Measurements from ENCODE around the gene LRRC2. TPM values are rescaled to one million over a fixed set of nuclear protein-coding genes. Genes with fewer than 3 reads are reported as not detected.

LRRC2 gene
- total and polyA plus RNA-seq, 2 donors (not counting 1 experiment from before 2014, with no cell fraction given): 3.8 to 6.0 TPM

DNA sequence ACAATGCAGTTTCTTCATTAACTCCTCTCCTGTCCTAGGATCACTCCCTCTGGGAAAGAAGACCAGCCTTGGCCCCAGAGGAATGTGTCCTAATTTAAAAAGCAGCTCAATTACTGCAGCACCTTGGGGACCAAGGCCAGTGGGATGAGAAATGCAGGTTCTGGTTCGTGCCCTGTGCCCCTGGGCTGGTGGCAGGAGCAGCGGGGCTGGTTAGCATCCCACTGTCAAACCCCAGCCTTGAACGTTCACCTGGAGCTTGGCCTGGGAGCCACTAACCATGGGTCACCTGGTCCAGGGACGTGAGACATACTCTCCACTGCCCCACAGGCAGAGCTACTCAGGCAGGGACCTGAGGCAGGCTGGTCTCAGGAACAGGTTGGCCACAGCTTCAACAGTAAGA is 76.7 kb downstream of the LRRC2 start:
- H3K9me3 ChIP-seq (ENCODE audit: control insufficient read depth, insufficient read depth, low read depth, low read length): no peaks in the 10 kb centered on the region
- no peak overlapping the region for H3K4me2 ChIP-seq (ENCODE audit: extremely low read depth, insufficient read depth, low read length)
- H3K27me3 ChIP-seq (ENCODE audit: control insufficient read depth, insufficient read depth, low read length): no peaks in the 10 kb centered on the region
- no peaks in the 10 kb centered on the region for H3K79me2 ChIP-seq (ENCODE audit: control insufficient read depth, insufficient read depth, low read length)
- TF ChIP-seq EZH2 (IDR thresholded peaks at IDR 0.05; ENCODE audit: low read length, missing control alignments): no peak
- TF ChIP-seq, protein P1, sequence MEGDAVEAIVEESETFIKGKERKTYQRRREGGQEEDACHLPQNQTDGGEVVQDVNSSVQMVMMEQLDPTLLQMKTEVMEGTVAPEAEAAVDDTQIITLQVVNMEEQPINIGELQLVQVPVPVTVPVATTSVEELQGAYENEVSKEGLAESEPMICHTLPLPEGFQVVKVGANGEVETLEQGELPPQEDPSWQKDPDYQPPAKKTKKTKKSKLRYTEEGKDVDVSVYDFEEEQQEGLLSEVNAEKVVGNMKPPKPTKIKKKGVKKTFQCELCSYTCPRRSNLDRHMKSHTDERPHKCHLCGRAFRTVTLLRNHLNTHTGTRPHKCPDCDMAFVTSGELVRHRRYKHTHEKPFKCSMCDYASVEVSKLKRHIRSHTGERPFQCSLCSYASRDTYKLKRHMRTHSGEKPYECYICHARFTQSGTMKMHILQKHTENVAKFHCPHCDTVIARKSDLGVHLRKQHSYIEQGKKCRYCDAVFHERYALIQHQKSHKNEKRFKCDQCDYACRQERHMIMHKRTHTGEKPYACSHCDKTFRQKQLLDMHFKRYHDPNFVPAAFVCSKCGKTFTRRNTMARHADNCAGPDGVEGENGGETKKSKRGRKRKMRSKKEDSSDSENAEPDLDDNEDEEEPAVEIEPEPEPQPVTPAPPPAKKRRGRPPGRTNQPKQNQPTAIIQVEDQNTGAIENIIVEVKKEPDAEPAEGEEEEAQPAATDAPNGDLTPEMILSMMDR (conservative IDR thresholded peaks at IDR 0.05 in 1 of 2, IDR thresholded peaks at IDR 0.05 in 1 of 2; ENCODE audit: low read depth in 1 of 2, low read length in 2 of 2): no peak
- H3K4me1 ChIP-seq (ENCODE audit: control insufficient read depth, extremely low read depth, insufficient read depth, low read length): peaks cover 8% of the 10 kb centered on the region
- H3K36me3 ChIP-seq (ENCODE audit: control insufficient read depth, insufficient read depth, low read length): no peaks in the 10 kb centered on the region
- no peaks in the 10 kb centered on the region for H4K20me1 ChIP-seq (ENCODE audit: control insufficient read depth, extremely low read depth, insufficient read depth, low read length)
- no peak overlapping the region for H3K4me3 ChIP-seq (replicated peaks in 1 of 4; ENCODE audit: control extremely low read depth in 1 of 4, insufficient read depth in 1 of 4, low read depth in 3 of 4, low read length in 4 of 4)
- no peak overlapping the region for H2AFZ ChIP-seq (ENCODE audit: low read length)
- no peak overlapping the region for H3K27ac ChIP-seq (ENCODE audit: insufficient read depth, low read length)
- H3K9ac ChIP-seq (ENCODE audit: insufficient read depth, low read length): no peak overlapping the region
- no peak for DNase-seq (ENCODE audit: low read depth in 2 of 2)

GRCh38 chr3:46488735-46489361 is 77.3 kb downstream of the LRRC2 start:
- no peaks in the 10 kb centered on the region for H3K27me3 ChIP-seq (ENCODE audit: control insufficient read depth, insufficient read depth, low read length)
- no peaks in the 10 kb centered on the region for H3K36me3 ChIP-seq (ENCODE audit: control insufficient read depth, insufficient read depth, low read length)
- H3K9me3 ChIP-seq (ENCODE audit: control insufficient read depth, insufficient read depth, low read depth, low read length): no peaks in the 10 kb centered on the region
- H3K4me2 ChIP-seq (ENCODE audit: extremely low read depth, insufficient read depth, low read length): no peak overlapping the region
- H3K4me1 ChIP-seq (ENCODE audit: control insufficient read depth, extremely low read depth, insufficient read depth, low read length): peaks cover 8% of the 10 kb centered on the region
- H3K4me3 ChIP-seq (replicated peaks in 1 of 4; ENCODE audit: control extremely low read depth in 1 of 4, insufficient read depth in 1 of 4, low read depth in 3 of 4, low read length in 4 of 4): no peak overlapping the region
- no peak overlapping the region for H2AFZ ChIP-seq (ENCODE audit: low read length)
- no peak overlapping the region for H3K27ac ChIP-seq (ENCODE audit: insufficient read depth, low read length)
- no peak overlapping the region for H3K9ac ChIP-seq (ENCODE audit: insufficient read depth, low read length)
- TF ChIP-seq, protein P1 (conservative IDR thresholded peaks at IDR 0.05 in 1 of 2, IDR thresholded peaks at IDR 0.05 in 1 of 2; ENCODE audit: low read depth in 1 of 2, low read length in 2 of 2): peak; percentile 100
- TF ChIP-seq EZH2 (IDR thresholded peaks at IDR 0.05; ENCODE audit: low read length, missing control alignments): no peak
- H3K79me2 ChIP-seq (ENCODE audit: control insufficient read depth, insufficient read depth, low read length): no peaks in the 10 kb centered on the region
- peak; percentile 81 to 87 for DNase-seq (ENCODE audit: low read depth in 2 of 2)
- H4K20me1 ChIP-seq (ENCODE audit: control insufficient read depth, extremely low read depth, insufficient read depth, low read length): no peaks in the 10 kb centered on the region

DNA sequence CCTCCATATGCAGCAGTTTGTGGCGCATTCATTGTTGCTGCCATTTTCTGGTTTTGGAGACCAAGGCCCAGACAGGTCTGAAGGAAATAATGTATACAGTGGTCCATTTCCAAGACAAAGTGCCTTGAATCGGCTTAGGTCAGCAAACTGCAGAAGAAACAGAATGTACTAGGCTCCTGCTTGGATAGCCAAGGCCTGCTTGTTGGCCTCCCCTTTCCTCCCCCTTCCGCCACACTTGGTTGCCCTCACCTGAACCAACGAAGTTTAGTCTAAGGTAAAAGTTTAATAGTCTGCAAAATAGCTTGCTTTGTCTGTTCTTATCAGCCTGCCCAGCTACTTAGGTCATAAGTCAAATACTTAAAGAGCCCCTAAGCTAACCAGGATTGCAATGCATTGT is 80.3 kb downstream of the LRRC2 start:
- Histone ChIP-seq H3K4me3 (replicated peaks in 1 of 4; ENCODE audit: control extremely low read depth in 1 of 4, insufficient read depth in 1 of 4, low read depth in 3 of 4, low read length in 4 of 4) (no peak overlapping the region), H3K27me3 (ENCODE audit: control insufficient read depth, insufficient read depth, low read length) (no peaks in the 10 kb centered on the region), H3K79me2 (ENCODE audit: control insufficient read depth, insufficient read depth, low read length) (no peaks in the 10 kb centered on the region), H3K27ac (ENCODE audit: insufficient read depth, low read length) (no peak overlapping the region), H2AFZ (ENCODE audit: low read length) (no peak overlapping the region), H3K9me3 (ENCODE audit: control insufficient read depth, insufficient read depth, low read depth, low read length) (no peaks in the 10 kb centered on the region), H3K4me1 (ENCODE audit: control insufficient read depth, extremely low read depth, insufficient read depth, low read length) (peaks cover 8% of the 10 kb centered on the region), H3K36me3 (ENCODE audit: control insufficient read depth, insufficient read depth, low read length) (no peaks in the 10 kb centered on the region), H4K20me1 (ENCODE audit: control insufficient read depth, extremely low read depth, insufficient read depth, low read length) (no peaks in the 10 kb centered on the region), H3K4me2 (ENCODE audit: extremely low read depth, insufficient read depth, low read length) (no peak overlapping the region), H3K9ac (ENCODE audit: insufficient read depth, low read length) (no peak overlapping the region)
- no peak for TF ChIP-seq EZH2 (IDR thresholded peaks at IDR 0.05; ENCODE audit: low read length, missing control alignments)
- TF ChIP-seq, protein P1 (conservative IDR thresholded peaks at IDR 0.05 in 1 of 2, IDR thresholded peaks at IDR 0.05 in 1 of 2; ENCODE audit: low read depth in 1 of 2, low read length in 2 of 2): no peak
- DNase-seq (ENCODE audit: low read depth in 2 of 2): no peak
